Measurements from ENCODE around the gene TAS2R7. TPM values are rescaled to one million over a fixed set of nuclear protein-coding genes. Genes with fewer than 3 reads are reported as not detected.
A peak's percentile ranks its signal among the peaks of the same experiment; 100 is the strongest.

Gene TAS2R7
- total and polyA plus RNA-seq, 2 of the 4 experiments (the other 2 are of a cell fraction) = not detected

DNA sequence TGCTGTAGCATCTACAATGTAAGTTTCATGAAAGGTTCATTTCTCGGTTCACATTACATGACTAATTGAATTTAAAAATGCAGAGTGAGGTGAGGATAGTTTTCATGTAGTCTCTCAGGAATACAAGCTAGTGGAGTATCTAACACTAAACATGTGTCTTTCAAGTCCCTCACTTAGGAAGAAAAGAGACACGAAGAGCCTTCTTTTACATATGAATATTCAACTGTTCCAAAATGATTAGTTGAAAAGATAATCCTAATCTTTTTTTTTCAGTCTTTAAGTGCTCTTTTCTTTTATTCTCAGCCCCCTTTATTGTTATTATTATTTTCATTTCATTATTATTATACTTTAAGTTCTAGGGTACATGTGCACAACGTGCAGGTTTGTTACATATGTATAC is 36.0 kb upstream of the TAS2R7 start:
- Histone ChIP-seq H2BK5ac (ENCODE audit: low read depth, low read length, poor library complexity, severe bottlenecking) (no peak overlapping the region), H3K4ac (ENCODE audit: low read depth, low read length) (no peak overlapping the region), H2BK120ac (ENCODE audit: low read depth, low read length) (no peak overlapping the region), H4K5ac (ENCODE audit: low read depth, low read length) (no peak overlapping the region), H3K14ac (replicated peaks; ENCODE audit: low read depth, low read length) (no peak overlapping the region), H2BK20ac (ENCODE audit: low read depth, low read length) (no peak overlapping the region), H3K27me3 (ENCODE audit: control insufficient read depth, insufficient read depth, low read length) (no peaks in the 10 kb centered on the region), H3K4me2 (ENCODE audit: low read depth, low read length) (no peak overlapping the region), H3K18ac (ENCODE audit: low read depth, low read length) (no peak overlapping the region), H4K8ac (ENCODE audit: low read depth in 2 of 2, low read length in 2 of 2) (no peak overlapping the region), H3K79me1 (ENCODE audit: low read depth in 1 of 2, low read length in 2 of 2) (no peaks in the 10 kb centered on the region), H2AK9ac (replicated peaks; ENCODE audit: low read depth, low read length, poor library complexity) (no peak overlapping the region), H3K9me3 (ENCODE audit: control insufficient read depth, insufficient read depth, low read length) (peaks cover 4% of the 10 kb centered on the region; the same call in 1 of the 2 replicates), H3K36me3 (ENCODE audit: control insufficient read depth, insufficient read depth, low read length) (no peaks in the 10 kb centered on the region), H3K4me3 (ENCODE audit: insufficient read depth, low read depth, low read length) (no peak overlapping the region), H3K56ac (ENCODE audit: extremely low read depth, insufficient read depth, low read length) (no peak overlapping the region), H4K91ac (ENCODE audit: insufficient read depth, low read depth, low read length) (no peak overlapping the region), H2AFZ (replicated peaks; ENCODE audit: low read length, poor library complexity) (no peak overlapping the region), H3K4me1 (ENCODE audit: control insufficient read depth, insufficient read depth, low read length) (no peaks in the 10 kb centered on the region), H4K20me1 (ENCODE audit: insufficient read depth, low read length) (no peaks in the 10 kb centered on the region), H2AK5ac (ENCODE audit: low read depth, low read length) (no peak overlapping the region), H3K27ac (ENCODE audit: insufficient read depth, low read length) (no peak overlapping the region), H2BK15ac (ENCODE audit: low read depth, low read length) (no peak overlapping the region), H3K23ac (ENCODE audit: low read depth, low read length) (no peak overlapping the region), H3K9me1 (ENCODE audit: insufficient read depth, low read length) (no peaks in the 10 kb centered on the region), H3K9ac (ENCODE audit: low read depth, low read length) (no peak overlapping the region)
- TF ChIP-seq MXI1 (IDR thresholded peaks at IDR 0.05; ENCODE audit: borderline replicate concordance, low read depth, low read length) (no peak), MAFK (IDR thresholded peaks at IDR 0.05; ENCODE audit: low read depth, low read length) (no peak), CEBPB (IDR thresholded peaks at IDR 0.05; ENCODE audit: low read depth, low read length) (no peak), MAZ (IDR thresholded peaks at IDR 0.05; ENCODE audit: borderline replicate concordance, low read depth, low read length) (no peak), RAD21 (IDR thresholded peaks at IDR 0.05; ENCODE audit: low read length) (no peak)
- TF ChIP-seq, protein P1, sequence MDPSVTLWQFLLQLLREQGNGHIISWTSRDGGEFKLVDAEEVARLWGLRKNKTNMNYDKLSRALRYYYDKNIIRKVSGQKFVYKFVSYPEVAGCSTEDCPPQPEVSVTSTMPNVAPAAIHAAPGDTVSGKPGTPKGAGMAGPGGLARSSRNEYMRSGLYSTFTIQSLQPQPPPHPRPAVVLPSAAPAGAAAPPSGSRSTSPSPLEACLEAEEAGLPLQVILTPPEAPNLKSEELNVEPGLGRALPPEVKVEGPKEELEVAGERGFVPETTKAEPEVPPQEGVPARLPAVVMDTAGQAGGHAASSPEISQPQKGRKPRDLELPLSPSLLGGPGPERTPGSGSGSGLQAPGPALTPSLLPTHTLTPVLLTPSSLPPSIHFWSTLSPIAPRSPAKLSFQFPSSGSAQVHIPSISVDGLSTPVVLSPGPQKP (IDR thresholded peaks at IDR 0.05; ENCODE audit: borderline replicate concordance, low read depth, low read length) = no peak
- TF ChIP-seq, protein P2, sequence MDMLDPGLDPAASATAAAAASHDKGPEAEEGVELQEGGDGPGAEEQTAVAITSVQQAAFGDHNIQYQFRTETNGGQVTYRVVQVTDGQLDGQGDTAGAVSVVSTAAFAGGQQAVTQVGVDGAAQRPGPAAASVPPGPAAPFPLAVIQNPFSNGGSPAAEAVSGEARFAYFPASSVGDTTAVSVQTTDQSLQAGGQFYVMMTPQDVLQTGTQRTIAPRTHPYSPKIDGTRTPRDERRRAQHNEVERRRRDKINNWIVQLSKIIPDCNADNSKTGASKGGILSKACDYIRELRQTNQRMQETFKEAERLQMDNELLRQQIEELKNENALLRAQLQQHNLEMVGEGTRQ (IDR thresholded peaks at IDR 0.05; ENCODE audit: low read depth, low read length) = no peak
- DNase-seq (no peak), ATAC-seq (ENCODE audit: low read depth) (peak; percentile 24; the same call in 1 of the 2 replicates)
- no TSS peak for BruUV-seq (replicated peaks)
- WGBS, 2 experiments (ENCODE audit: extremely low coverage in 2 of 2, insufficient read length in 1 of 2) = no CpG with 5 or more reads among the region's 3 CpGs
- in situ Hi-C loops (cut with MboI; ENCODE audit: low sequenced_read_pairs) (no loop called here), dilution Hi-C loops (cut with HindIII; ENCODE audit: low sequenced_read_pairs, unreplicated experiment) (no loop called here), intact Hi-C loops (cut with micrococcal nuclease) (loop anchor here (10.0 kb wide), 1 partner anchor 336 kb away; the partner anchor contains the start of gene SMIM10L1)
- ChIA-PET POLR2A (ENCODE audit: unreplicated experiment) (no interaction called here), CTCF (no interaction called here)
